Placental epithelial cell (primary cell): ENCODE data around the gene IFNG-AS1. TPM values are rescaled to one million over a fixed set of nuclear protein-coding genes. Genes with fewer than 3 reads are reported as not detected.

Source experiments
- small RNA-seq: library from RNA; depleted of rRNA; stranded (forward); fragments of <200 nt; gene quantifications from one replicate; pipeline ENCODE3, GENCODE V24; 2012
- total RNA-seq: library from RNA; depleted of rRNA; stranded (reverse); fragments of >200 nt; gene quantifications from 2 replicates; pipeline ENCODE4 v1.2.3, GENCODE V29; 2012

The IFNG-AS1 gene
- not detected in 2 replicates for total RNA-seq

DNA sequence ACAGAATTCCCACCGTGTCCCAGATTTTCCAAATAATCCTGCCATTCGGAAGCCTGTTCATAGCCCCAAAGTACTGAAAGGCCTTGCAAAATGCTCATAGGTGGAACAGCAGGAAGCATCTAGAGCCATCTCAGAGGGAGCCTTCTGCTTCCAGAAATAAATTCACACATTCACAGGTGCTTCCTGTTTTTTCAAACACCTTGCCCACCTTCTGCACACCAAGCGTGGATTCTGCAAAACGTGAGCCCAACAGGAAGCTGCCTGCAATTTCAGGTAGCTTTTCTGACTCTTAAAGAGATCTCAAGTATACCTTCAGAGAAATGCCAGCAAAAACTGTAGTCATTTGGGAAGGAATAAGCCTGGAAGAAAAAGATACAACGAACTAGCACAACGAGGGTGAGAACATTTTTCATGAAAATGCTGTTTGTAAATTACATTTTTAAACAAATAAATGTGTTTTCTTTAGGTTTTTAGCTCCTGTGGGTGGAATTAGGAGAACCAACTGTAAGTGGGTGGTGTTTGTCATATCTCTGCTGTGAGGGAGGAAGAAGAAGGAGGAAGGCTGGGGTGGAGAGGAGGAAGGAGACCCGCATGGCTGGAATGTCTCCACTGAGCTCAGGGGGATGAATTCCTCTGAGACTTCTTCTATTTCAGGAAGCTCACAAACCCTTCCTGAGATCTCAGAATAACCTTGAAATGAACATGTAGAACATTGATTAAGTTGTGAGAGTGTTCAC lies at the start of gene IFNG-AS1:
Gene IFNG-AS1, plus strand, starts transcription at position 264 of the 737 bp plus-strand sequence.

Small RNA genes within 50 kb of the gene (small RNA-seq; reads per million reads assigned to genes)
- gene AC005294.1 (not detected), gene RPL39P28 (not detected)

Other genes with a start within 250 kb of the IFNG-AS1 start
- gene IFNG, start 170.3 kb downstream of the IFNG-AS1 start, total RNA-seq: not detected in 2 replicates
- not detected in 2 replicates for gene IL26, start 236.4 kb downstream of the IFNG-AS1 start, total RNA-seq